Breast epithelium (tissue), 3 donors: Measurements from ENCODE around the gene LPIN3.

Source experiments
- CTCF ChIP-seq, 3 donors: fragments of 450-650 bp; IDR thresholded peaks; one replicate each; pipeline ENCODE4 v1.5.1; 2016 to 2017; ENCODE audit warnings: antibody characterized with exemption in 3 of 3, mild to moderate bottlenecking in 3 of 3, moderate library complexity in 3 of 3
- POLR2A ChIP-seq: fragments of 450-650 bp; IDR thresholded peaks from one replicate; pipeline ENCODE4 v1.6.1; 2016; ENCODE audit warnings: antibody characterized with exemption, mild to moderate bottlenecking, moderate library complexity
- POLR2AphosphoS5 ChIP-seq, 3 donors: sonication (generic); formaldehyde crosslinking; IDR thresholded peaks; one replicate each; pipeline ENCODE4 v1.6.1; 2017; ENCODE audit warnings: antibody characterized with exemption in 3 of 3

- TF ChIP-seq CTCF (IDR thresholded peaks at IDR 0.05) (no peak), POLR2AphosphoS5 (IDR thresholded peaks at IDR 0.05) (no peak), POLR2A (no peak)
Measured at GRCh38 chr20:41327178-41327577, 13.4 kb upstream of the LPIN3 start.
